ENCODE results near the gene LY9.

LY9 gene

GRCh38 chr1:160795951-160796383 lies at the start of gene LY9:
LY9 (plus strand) TSS chr1:160796174; CDS start chr1:160796188, 14 bp downstream.
- DNase-seq, result no peak

DNA sequence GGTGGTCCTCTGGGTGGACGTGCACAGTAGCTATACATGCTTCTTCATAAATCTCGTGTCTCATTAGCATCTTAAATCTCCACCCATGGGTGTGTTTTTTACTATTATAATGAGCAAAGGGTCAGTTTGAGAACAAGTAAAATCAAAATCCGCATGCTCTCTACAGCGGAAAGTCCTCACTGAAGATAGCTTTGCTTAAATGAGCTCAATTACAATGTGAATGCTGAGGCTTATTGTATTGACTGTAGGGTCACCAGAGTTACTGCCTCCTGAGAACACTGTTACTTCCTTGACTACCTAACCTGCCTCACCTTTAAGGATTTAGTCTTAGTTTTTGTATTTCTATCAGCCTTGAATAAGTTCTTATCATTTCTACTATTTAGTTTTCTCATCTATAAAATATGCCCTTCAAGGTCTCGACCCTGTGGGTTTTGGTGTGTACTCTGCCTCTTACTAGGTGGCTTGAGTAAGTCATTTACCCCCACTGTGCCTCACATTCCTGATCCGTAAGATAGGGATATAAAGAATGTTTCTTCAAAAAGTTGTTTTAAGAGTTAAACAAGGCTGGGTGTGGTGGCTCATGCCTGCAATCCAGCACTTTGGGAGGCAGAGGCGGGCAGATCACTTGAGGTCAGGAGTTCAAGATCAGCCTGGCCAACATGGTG lies 49.0 kb upstream of the LY9 start:
- DNase-seq, result peak; percentile 48

DNA sequence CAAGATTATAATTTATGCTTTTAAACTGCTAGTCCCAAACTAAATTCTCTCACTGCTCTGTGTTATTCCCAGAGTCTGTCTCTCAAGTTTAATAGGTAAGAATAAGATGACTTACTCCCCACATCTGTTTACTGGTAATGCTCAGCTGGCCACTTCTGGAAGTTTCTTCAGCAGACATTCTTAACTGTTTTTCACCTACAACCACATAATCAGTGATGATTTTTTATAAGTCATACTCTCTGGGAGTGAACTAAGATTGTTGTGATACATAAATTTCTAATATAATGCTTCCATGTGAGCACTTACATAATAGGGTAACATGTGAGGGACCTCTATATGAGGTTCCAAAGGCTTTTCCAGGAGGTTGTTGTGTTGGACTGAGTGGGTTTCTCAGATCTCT lies 48.3 kb upstream of the LY9 start:
- DNase-seq, result no peak

- DNase-seq, result peak; percentile 81
These were observed 47.6 kb upstream of the LY9 start for GRCh38 chr1:160748181-160748877.

DNA sequence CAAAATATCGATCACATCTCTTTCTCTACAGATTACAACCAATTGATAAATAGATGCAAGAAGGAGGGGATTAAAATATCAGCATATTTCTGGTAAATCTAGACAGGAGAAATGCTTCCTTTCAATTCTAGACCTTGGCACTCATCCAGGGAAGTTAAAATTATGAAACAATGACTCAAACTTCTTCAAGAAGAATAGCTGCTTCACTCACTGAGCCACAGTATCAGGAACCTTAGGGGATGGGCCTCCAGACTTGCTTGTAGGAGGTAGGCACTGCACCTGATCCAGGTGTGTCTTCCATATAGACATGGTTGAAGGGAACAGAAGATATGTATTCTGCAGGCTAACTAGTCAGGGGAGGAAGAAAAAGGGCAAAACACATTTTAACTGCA lies 47.1 kb upstream of the LY9 start:
- DNase-seq, result peak; percentile 50

- no peak for DNase-seq
These were observed 45.4 kb upstream of the LY9 start for GRCh38 chr1:160750608-160751007.

DNA sequence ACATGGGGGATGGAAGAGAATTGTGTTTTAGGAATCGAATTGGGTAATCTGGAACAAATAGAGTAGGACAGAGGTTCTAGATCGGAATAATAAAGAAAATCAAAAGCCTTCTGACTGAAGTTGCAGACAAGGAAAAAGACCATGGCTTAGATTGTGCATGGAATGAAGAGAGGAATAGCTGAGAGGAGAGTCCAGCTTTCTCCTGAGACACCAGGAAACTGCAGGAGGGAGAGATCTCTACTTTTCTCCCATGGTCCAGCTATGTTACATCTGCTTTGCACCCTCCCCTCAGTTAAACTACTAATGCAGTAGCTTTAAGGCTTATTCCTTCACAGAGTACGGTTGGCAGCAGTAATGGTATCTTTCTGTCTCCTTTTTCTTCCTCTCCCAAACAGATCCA lies 43.6 kb upstream of the LY9 start:
- no peak for DNase-seq

DNA sequence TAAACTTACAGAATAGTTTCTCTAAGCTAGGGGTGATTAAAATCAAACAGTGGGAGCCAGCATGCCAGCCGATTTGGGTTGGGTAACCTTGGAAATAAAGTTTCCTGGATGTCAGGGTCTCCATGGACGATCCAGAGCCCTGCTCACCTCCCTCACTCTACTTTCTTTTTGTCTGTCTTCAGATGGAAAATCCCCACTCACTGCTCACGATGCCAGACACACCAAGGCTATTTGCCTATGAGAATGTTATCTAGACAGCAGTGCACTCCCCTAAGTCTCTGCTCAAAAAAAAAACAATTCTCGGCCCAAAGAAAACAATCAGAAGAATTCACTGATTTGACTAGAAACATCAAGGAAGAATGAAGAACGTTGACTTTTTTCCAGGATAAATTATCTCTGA lies 43.0 kb upstream of the LY9 start:
- peak; percentile 31 for DNase-seq

GRCh38 chr1:160753594-160753993 lies 42.4 kb upstream of the LY9 start:
- DNase-seq, result no peak

DNA sequence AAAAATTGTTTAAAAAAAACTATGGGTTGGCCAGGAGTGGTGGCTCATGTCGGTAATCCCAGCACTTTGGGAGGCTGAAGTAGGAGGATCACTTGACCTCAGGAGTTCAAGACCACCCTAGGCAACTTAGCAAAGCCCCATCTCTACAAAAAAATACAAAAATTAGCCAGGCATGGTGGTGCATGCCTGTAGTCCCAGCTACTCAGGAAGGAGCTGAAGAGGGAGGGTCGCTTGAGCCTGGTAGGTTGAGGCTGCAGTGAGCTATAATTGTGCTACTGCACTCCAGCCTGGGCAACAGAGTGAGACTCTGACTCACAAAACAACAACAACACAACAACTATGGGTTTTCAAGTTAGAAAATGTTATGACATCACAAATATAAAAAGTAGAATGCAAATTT lies 40.5 kb upstream of the LY9 start:
- DNase-seq, result no peak

GRCh38 chr1:160755911-160756848 lies 39.8 kb upstream of the LY9 start:
- DNase-seq, result no peak

GRCh38 chr1:160756849-160757201 lies 39.1 kb upstream of the LY9 start:
- DNase-seq, result no peak

DNA sequence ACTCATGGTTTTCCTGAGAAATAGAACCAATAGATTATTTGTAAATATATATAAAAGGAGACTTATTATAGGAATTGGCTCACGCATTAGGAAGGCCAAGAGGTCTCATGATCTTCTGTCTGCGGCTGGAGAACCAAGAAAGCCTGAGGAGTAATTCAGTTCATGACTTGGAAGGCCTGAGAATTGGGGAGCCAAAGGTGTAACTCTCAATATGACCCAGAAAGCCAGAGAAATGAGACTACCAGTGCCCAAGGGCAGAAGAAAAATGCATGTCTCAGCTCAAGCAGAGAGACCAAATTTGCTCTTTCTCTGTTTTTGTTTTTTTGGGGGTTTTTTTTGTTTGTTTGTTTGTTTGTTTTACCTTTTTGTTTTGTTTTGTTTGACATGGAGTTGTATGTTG lies 37.5 kb upstream of the LY9 start:
- no peak for DNase-seq

GRCh38 chr1:160759740-160760139 lies 36.2 kb upstream of the LY9 start:
- no peak for DNase-seq

- DNase-seq, result no peak
These were observed 34.9 kb upstream of the LY9 start for GRCh38 chr1:160761046-160761445.

GRCh38 chr1:160761886-160762285 lies 34.1 kb upstream of the LY9 start:
- DNase-seq, result peak; percentile 41

DNA sequence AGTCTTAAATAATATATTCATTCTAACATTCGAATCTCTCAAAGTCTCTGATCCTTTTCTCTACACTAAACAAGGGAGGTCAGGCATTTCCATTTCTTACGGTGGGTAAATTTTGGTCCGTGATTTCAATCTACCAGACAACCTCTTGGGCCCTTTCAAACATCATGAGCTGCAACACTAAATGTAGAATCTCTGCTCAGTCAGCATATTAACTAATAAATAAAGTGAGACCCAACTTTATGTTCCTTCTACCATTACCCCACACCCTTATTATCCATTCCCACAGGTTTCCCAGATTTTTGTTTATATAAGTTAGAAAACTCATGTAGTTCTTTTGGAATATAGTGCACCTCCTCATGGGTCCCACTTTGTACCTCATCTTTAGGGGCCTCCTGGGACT lies 32.0 kb upstream of the LY9 start:
- DNase-seq, result no peak

DNA sequence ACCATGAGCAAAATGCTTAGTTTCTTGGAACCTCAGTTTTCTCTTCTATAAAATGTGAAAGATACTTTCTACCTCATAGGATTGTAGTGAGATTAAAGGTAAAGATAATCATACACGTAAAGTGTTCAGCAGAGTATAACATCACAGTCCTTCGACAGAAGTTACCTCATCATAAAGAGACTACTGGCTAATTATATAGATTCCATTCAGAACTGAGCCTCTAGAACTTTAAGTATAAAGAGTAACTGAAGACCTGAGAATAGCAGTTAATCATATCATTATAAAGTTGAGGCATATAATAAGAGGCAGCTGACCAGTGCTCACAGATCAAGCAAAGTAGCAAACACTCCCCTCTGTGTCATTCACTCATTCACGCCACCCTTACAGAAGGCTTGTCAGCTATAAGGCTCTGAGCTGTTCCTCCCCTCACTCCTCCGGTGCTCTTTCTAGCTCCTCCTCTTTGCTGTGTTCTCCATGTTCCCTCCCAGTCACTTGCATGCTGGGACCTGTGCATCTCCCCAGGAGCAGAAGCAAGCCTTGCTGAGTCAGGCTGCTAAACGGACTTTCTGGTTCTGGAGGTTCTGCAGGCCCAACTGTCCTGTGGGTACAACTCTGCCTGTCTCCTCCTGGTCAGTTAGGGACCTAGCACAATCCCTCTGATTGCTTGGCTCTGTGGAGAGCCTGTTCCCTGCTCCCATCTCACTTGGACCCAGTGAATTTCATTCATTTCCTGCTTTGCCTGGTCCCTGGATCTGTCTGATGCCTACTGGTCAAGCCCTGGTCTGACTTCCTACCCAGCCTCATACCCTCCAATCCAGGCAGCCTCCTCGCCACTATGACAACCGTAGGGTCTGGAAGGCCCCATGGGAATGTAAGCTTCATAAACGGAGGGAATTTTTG lies 28.3 kb upstream of the LY9 start:
- no peak for DNase-seq

DNA sequence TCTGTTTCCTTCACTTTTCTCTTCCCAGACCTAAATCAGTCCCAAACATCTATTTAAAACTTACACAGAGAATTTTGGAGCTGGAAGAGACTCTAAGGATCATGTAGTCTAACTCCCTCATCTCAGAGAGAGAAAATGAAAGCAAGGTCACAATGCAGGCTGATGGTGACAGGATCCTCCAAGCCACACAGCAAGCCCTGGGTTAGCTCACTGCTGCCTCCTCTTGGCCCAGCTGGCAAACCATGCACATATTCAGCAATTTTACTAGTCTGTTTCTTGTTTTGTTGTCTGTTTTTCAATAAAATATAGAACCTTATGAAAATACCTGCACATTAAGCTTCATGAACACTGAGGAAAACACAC lies 27.7 kb upstream of the LY9 start:
- no peak for DNase-seq

GRCh38 chr1:160772331-160772730 lies 23.6 kb upstream of the LY9 start:
- DNase-seq, result no peak

DNA sequence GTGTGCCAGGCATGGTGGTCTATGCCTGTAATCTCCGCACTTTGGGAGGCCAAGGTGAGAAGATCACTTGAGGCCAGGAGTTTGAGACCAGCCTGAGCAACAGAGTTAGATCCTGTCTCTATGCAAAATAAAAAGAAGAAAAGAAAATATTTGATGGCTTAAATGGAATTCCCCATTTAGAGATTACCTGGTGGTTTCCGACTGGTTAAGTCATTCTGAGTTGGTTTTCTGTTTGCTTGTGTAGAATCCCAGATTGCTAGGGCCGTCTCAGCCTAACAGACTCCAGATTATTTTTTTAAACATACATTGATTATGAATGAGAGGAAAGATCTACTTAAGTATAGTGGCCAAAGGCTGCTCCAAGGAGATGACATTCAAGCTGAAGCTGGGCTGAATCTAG lies 22.9 kb upstream of the LY9 start:
- no peak for DNase-seq

DNA sequence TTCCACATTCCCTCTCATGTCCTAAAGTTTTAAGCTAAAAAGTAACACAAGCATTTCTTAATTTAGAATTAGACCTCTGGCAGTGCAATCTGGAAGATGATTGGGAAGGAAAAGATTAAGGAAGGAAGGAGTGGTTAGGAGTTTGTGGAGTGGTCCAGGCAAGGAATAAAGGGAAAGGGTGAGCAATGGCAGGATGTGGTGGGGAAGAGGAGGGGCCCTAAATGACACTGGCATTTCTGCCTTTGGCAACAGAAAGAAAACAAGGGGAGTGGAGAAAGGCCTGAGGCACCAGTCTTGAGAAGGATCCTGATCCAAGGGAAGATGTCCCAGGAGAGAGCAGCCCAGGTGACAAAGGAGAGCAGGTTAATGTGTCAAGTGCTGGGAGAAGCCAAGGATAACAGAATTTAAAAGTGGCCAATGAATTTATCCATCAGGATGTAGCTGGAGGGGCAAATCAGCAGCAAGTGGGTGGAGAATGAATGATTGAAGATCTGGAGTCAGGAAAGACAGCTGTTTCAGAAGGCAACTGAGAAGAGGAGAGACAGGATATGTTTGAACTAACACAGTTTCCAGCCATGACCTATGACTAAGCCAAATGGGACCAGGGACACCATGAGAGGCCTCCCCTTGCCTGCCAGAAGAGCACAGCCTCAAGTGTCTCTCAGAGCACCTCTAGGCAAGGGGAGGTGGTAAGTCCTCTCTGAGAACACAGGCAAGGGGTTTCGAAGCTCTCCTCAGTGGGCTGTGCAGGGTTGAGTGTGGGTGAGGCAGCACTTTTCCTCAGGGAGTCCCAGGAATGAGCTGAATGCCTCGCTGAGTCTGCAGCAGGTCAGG lies 20.9 kb upstream of the LY9 start:
- no peak for DNase-seq

Data from NCI-H226 (cell line).